ENCODE data around the gene KRT20. TPM values are rescaled to one million over a fixed set of nuclear protein-coding genes. Genes with fewer than 3 reads are reported as not detected.

The KRT20 gene
- total RNA-seq, 4 donors from 2014 or later, result not detected

- TF ChIP-seq CTCF (IDR thresholded peaks at IDR 0.05), result no peak
- H3K27me3 ChIP-seq, result peaks cover 32% of the 10 kb centered on the region
- H3K27ac ChIP-seq, result no peak overlapping the region
- no peaks in the 10 kb centered on the region for H3K9me3 ChIP-seq
- H3K4me1 ChIP-seq, result no peaks in the 10 kb centered on the region
- no peak overlapping the region for H3K4me3 ChIP-seq
- WGBS, 2 donors (ENCODE audit: low coverage in 1 of 2), result 86 to 88% methylated on average over 7 of the region's 7 CpGs
- ATAC-seq, result no peak
- H3K36me3 ChIP-seq, result no peaks in the 10 kb centered on the region
Measured at GRCh38 chr17:40883626-40884334, 1.3 kb downstream of the KRT20 start.

DNA sequence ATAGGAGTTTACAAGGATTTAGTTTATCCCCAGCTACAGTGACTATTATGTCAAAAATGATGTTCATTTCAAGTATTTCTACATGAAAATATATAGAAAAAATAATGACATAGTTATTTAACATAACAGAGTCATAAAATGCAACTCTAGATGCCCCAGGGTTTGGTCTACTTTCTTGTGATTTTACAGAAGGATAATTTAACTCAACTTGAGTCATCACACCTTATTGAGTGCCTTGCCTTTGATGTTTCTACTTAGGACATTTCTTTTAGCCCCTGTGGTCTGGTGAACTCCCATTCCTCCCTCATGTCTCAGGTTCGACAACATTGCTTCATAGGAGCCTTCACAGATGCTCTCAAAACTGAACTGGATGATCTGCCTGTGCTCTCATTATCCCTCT, 2.0 kb downstream of the KRT20 start:
- WGBS, 2 donors (ENCODE audit: low coverage in 1 of 2), result 71 to 88% methylated on average over 1 of the region's 1 CpG
- no peak for ATAC-seq
- Histone ChIP-seq H3K9me3 (no peaks in the 10 kb centered on the region), H3K36me3 (no peaks in the 10 kb centered on the region), H3K27me3 (peaks cover 25% of the 10 kb centered on the region), H3K4me1 (no peaks in the 10 kb centered on the region), H3K4me3 (no peak overlapping the region), H3K27ac (no peak overlapping the region)
- TF ChIP-seq POLR2AphosphoS5 (IDR thresholded peaks at IDR 0.05) (no peak), CTCF (IDR thresholded peaks at IDR 0.05) (no peak), EP300 (IDR thresholded peaks at IDR 0.05) (no peak), POLR2A (IDR thresholded peaks at IDR 0.05) (no peak)

- Histone ChIP-seq H3K27ac (no peak overlapping the region), H3K36me3 (no peaks in the 10 kb centered on the region), H3K27me3 (peaks cover 4% of the 10 kb centered on the region), H3K4me3 (no peak overlapping the region), H3K4me1 (no peaks in the 10 kb centered on the region), H3K9me3 (no peaks in the 10 kb centered on the region)
- WGBS, 2 donors (ENCODE audit: low coverage in 1 of 2), result 75 to 100% methylated on average over 1 of the region's 1 CpG
- TF ChIP-seq POLR2A (IDR thresholded peaks at IDR 0.05) (no peak), CTCF (IDR thresholded peaks at IDR 0.05) (no peak), EP300 (IDR thresholded peaks at IDR 0.05) (no peak), POLR2AphosphoS5 (IDR thresholded peaks at IDR 0.05) (no peak)
- ATAC-seq, result no peak
Measured at GRCh38 chr17:40879026-40879425, 6.0 kb downstream of the KRT20 start.

GRCh38 chr17:40878044-40878443, 7.0 kb downstream of the KRT20 start:
- Histone ChIP-seq H3K36me3 (no peaks in the 10 kb centered on the region), H3K9me3 (no peaks in the 10 kb centered on the region), H3K27ac (no peak overlapping the region), H3K4me3 (no peak overlapping the region), H3K27me3 (peaks cover 4% of the 10 kb centered on the region), H3K4me1 (no peaks in the 10 kb centered on the region)
- no peak for ATAC-seq
- TF ChIP-seq POLR2AphosphoS5 (IDR thresholded peaks at IDR 0.05) (no peak), CTCF (IDR thresholded peaks at IDR 0.05) (no peak), EP300 (IDR thresholded peaks at IDR 0.05) (no peak), POLR2A (IDR thresholded peaks at IDR 0.05) (no peak)
- 87 to 94% methylated on average over 8 to 9 of the region's 9 CpGs for WGBS, 2 donors (ENCODE audit: low coverage in 1 of 2)

DNA sequence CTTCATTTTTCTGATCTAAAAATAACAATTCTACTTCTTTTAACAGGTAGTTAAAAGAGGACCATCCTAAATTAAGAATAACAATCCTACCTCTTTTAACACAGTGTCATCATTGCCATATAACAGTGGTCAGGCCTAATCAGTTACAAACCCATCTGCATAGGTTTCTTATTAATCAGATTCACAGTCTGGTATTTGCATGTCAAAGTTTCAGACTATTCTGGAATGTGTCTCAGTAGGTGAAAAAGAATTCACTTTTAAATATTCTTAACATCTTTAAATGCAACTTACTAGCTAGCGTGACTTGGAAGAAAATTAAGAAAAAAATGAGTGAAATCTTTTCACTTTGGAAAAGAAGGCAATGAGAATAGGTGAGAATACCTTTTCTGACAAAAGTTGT, 11.2 kb downstream of the KRT20 start:
- no peaks in the 10 kb centered on the region for H3K9me3 ChIP-seq
- no peak for ATAC-seq
- H3K36me3 ChIP-seq, result no peaks in the 10 kb centered on the region
- H3K4me1 ChIP-seq, result no peaks in the 10 kb centered on the region
- H3K27ac ChIP-seq, result no peak overlapping the region
- peaks cover 11% of the 10 kb centered on the region for H3K27me3 ChIP-seq
- no peak overlapping the region for H3K4me3 ChIP-seq
- WGBS, 2 donors (ENCODE audit: low coverage in 1 of 2), result 100% methylated on average over 1 of the region's 1 CpG
- TF ChIP-seq EP300 (IDR thresholded peaks at IDR 0.05) (no peak), POLR2AphosphoS5 (IDR thresholded peaks at IDR 0.05) (no peak), CTCF (IDR thresholded peaks at IDR 0.05) (no peak), POLR2A (IDR thresholded peaks at IDR 0.05) (no peak)

All from gastroesophageal sphincter (tissue), 4 donors.